ENCODE results near the gene PCP4L1.

GRCh38 chr1:161273402-161273801 is 14.9 kb downstream of the PCP4L1 start:
- TF ChIP-seq CTCF (conservative IDR thresholded peaks at IDR 0.05 in 1 of 2, IDR thresholded peaks at IDR 0.05 in 1 of 2; ENCODE audit: extremely low read depth in 1 of 2, insufficient read depth in 1 of 2, low read depth in 1 of 2, low read length in 2 of 2): no peak
- TF ChIP-seq EZH2 (IDR thresholded peaks at IDR 0.05; ENCODE audit: borderline replicate concordance, low read length): no peak
